K562 (cell line): ENCODE results near the gene CASP2. TPM values are rescaled to one million over a fixed set of nuclear protein-coding genes. Genes with fewer than 3 reads are reported as not detected.
A peak's percentile ranks its signal among the peaks of the same experiment; 100 is the strongest.

ENCODE experiments used
- ATAC-seq: fragments of 200-7000 bp; cut with Tn5 transposase; 3 replicates; pipeline ENCODE4 v1.9.1; 2020; ENCODE audit warnings: moderate library complexity
- BruUV-seq: library from RNA; stranded (reverse); fragments of 400-500 nt; replicated peaks from 2 replicates; lab custom pipeline; 2021; lab: Mats Ljungman, UMichigan
- CTCF ChIA-PET: fragments of 300-600 bp; formaldehyde crosslinking; extraction: SDS; loops from one replicate; lab custom pipeline; 2021; ENCODE audit warnings: low intra/inter-chr PET ratio; lab: Yijun Ruan, JAX
- POLR2A ChIA-PET: fragments of 300-600, 350-650 bp; sonication (Branson Sonifier 250); formaldehyde crosslinking; extraction: SDS; loops from one replicate; lab custom pipeline; 2021; ENCODE audit warnings: antibody characterized with exemption, inconsistent platforms; lab: Yijun Ruan, JAX
- DNase-seq, 4 experiments: peaks; one replicate each; pipeline versions ENCODE4 v3.0.0 to v3.0.0-alpha.2; 2011 to 2018; ENCODE audit warnings: low spot score in 3 of 4, mixed read lengths in 3 of 4; ENCODE audit errors: extremely low read depth in 1 of 4
- FAIRE-seq: peaks from 2 replicates; lab custom pipeline; 2011; peaks lifted over from hg19 to GRCh38; lab: Jason Lieb, UNC
- H2AFZ ChIP-seq: 2 replicates; pipeline ENCODE4 v1.6.0; 2011; ENCODE audit warnings: low read depth, low read length, control low read depth, inconsistent platforms
- H3K27ac ChIP-seq: fragments of 200-600 bp; 3 replicates; pipeline ENCODE4 v1.8.0; 2011; ENCODE audit warnings: low read depth, mild to moderate bottlenecking, control low read depth, inconsistent platforms, low read length, moderate library complexity, mixed read lengths; ENCODE audit errors: extremely low read depth
- H3K27me3 ChIP-seq, 2 experiments: fragments of 300-600 bp in 1 of 2; 2 replicates in 1 of 2; 3 replicates in 1 of 2; pipeline versions ENCODE4 v1.6.0 to v1.8.0; 2011; ENCODE audit warnings: inconsistent platforms in 2 of 2, low read length in 2 of 2, mild to moderate bottlenecking in 1 of 2, mixed read lengths in 1 of 2, moderate library complexity in 1 of 2; ENCODE audit not compliant: control insufficient read depth in 2 of 2, insufficient read depth in 2 of 2
- H3K36me3 ChIP-seq: fragments of 300-600 bp; 3 replicates; pipeline ENCODE4 v1.8.0; 2011; ENCODE audit warnings: mild to moderate bottlenecking, low read length, inconsistent platforms; ENCODE audit not compliant: control insufficient read depth, insufficient read depth
- H3K4me1 ChIP-seq, 2 experiments: fragments of 200-600 bp in 1 of 2; replicated peaks in 1 of 2; 2 replicates in 1 of 2; 3 replicates in 1 of 2; pipeline versions ENCODE4 v1.5.1 to v1.8.0; 2011; ENCODE audit warnings: inconsistent platforms in 2 of 2, low read length in 2 of 2, mild to moderate bottlenecking in 1 of 2, mixed read lengths in 1 of 2, moderate library complexity in 1 of 2; ENCODE audit not compliant: control insufficient read depth in 2 of 2, insufficient read depth in 2 of 2
- H3K4me2 ChIP-seq: 2 replicates; pipeline ENCODE4 v1.6.1; 2011; ENCODE audit warnings: low read length, control low read depth, inconsistent platforms, mixed read lengths; ENCODE audit not compliant: insufficient read depth
- H3K4me3 ChIP-seq: fragments of 200-600 bp; sonication (generic), shearing (Covaris generic); 2 replicates; pipeline ENCODE4 v1.5.1; 2016; ENCODE audit warnings: control low read depth, inconsistent platforms
- H3K79me2 ChIP-seq: fragments of 200-600 bp; 3 replicates; pipeline ENCODE4 v1.8.0; 2011; ENCODE audit warnings: low read length, inconsistent platforms; ENCODE audit not compliant: control insufficient read depth, insufficient read depth
- H3K9ac ChIP-seq, 2 experiments: 2 replicates each; pipeline versions ENCODE4 v1.6.0 to v1.6.1; 2011; ENCODE audit warnings: low read depth in 2 of 2, low read length in 2 of 2, control low read depth in 1 of 2, inconsistent platforms in 1 of 2, mild to moderate bottlenecking in 1 of 2, mixed read lengths in 1 of 2; ENCODE audit not compliant: insufficient read depth in 1 of 2
- H3K9me1 ChIP-seq: one replicate; pipeline ENCODE4 v1.6.0; 2011; ENCODE audit warnings: inconsistent platforms, mild to moderate bottlenecking, low read length, moderate library complexity; ENCODE audit not compliant: control insufficient read depth, insufficient read depth
- H3K9me3 ChIP-seq: replicated peaks from 2 replicates; pipeline ENCODE4 v1.5.1; 2011; ENCODE audit warnings: low read depth, low read length, inconsistent platforms; ENCODE audit not compliant: control insufficient read depth, insufficient read depth
- H4K20me1 ChIP-seq: replicated peaks from 2 replicates; pipeline ENCODE4 v1.6.1; 2011; ENCODE audit warnings: low read length, inconsistent platforms, mixed read lengths; ENCODE audit not compliant: control insufficient read depth, insufficient read depth
- ATF7 ChIP-seq: fragments of 450-650 bp; IDR thresholded peaks from 2 replicates; pipeline ENCODE4 v1.7.1; 2014; ENCODE audit warnings: mild to moderate bottlenecking, moderate library complexity
- OTX1 ChIP-seq: fragments of 450-650 bp; formaldehyde crosslinking; IDR thresholded peaks from 2 replicates; pipeline ENCODE4 v1.4.0; 2022; ENCODE audit warnings: mild to moderate bottlenecking
- RAD21 ChIP-seq, 2 experiments: fragments of 250-450 bp in 1 of 2; fragments of 450-650 bp in 1 of 2; sonication (Bioruptor Pico) in 1 of 2; formaldehyde crosslinking in 1 of 2; IDR thresholded peaks in 1 of 2; conservative IDR thresholded peaks in 1 of 2; 2 replicates each; pipeline versions ENCODE4 v1.4.0 to v1.8.0; 2020 to 2022; ENCODE audit warnings: mild to moderate bottlenecking in 2 of 2, moderate library complexity in 1 of 2
- ZC3H11A ChIP-seq: IDR thresholded peaks from 2 replicates; pipeline ENCODE4 v1.6.1; 2012; ENCODE audit warnings: low read depth, low read length, improper control_type of control experiment
- WGBS: fragments of 100-300 bp; shearing (Covaris generic); methylation state at CpG from one replicate; pipeline ENCODE4 v1.1.6; 2016; ENCODE audit warnings: low coverage, mixed read lengths; ENCODE audit not compliant: insufficient coverage; ENCODE audit errors: missing lambda C conversion rate; 5-methylcytosine and 5-hydroxymethylcytosine counted together
- in situ Hi-C: fragments of 300-500 bp; cut with MboI; formaldehyde crosslinking; loops from 4 replicates; pipeline ENCODE4 v1.15.0; 2018; ENCODE audit warnings: inconsistent platforms, mixed read lengths
- intact Hi-C: fragments of 100-400 bp; cut with micrococcal nuclease; formaldehyde crosslinking; loops from 2 replicates; pipeline ENCODE4 v1.14.2; 2022
- polyA plus RNA-seq, 8 experiments: library from polyadenylated mRNA; depleted of rRNA in 4 of 8; stranded (reverse) in 5 of 8; unstranded in 3 of 8; fragments of >200 nt; fragmentation: Nextera tagmentation in 2 of 8; fragmentation: Illumina TruSeq in 1 of 8; extraction: Ambion mirVana in 2 of 8; extraction: Trizol in 1 of 8; gene quantifications; 2 replicates each; pipeline versions ENCODE4 v1.2.1 to v1.2.3, GENCODE V29; 2011 to 2014; ENCODE audit warnings: inconsistent platforms in 1 of 8, missing spikeins in 1 of 8
- total RNA-seq, 7 experiments: library from RNA; depleted of rRNA in 6 of 7; stranded (reverse); fragments of >200 nt in 6 of 7; fragmentation: Illumina TruSeq in 2 of 7; extraction: Trizol in 2 of 7; gene quantifications; 2 replicates each; pipeline versions ENCODE4 v1.2.1 to v1.2.3, GENCODE V29; 2011 to 2021; ENCODE audit warnings: low replicate concordance in 1 of 7
- TF ChIP-seq, protein P1 (sequence below): fragments of 250-450 bp; sonication (Bioruptor Pico); IDR thresholded peaks from 2 replicates; pipeline ENCODE4 v1.8.0; 2021; ENCODE audit warnings: mild to moderate bottlenecking, moderate library complexity
- TF ChIP-seq, protein P2 (sequence below): fragments of 250-450 bp; sonication (Bioruptor Pico); IDR thresholded peaks from 2 replicates; pipeline ENCODE4 v1.8.0; 2021; ENCODE audit warnings: moderate library complexity, mild to moderate bottlenecking, inconsistent platforms
- TF ChIP-seq, protein P3 (sequence below), 2 experiments: IDR thresholded peaks; 2 replicates each; pipeline ENCODE4 v1.6.1; 2011; ENCODE audit warnings: borderline replicate concordance in 1 of 2, control low read depth in 1 of 2, low read depth in 1 of 2, low read length in 1 of 2, mild to moderate bottlenecking in 1 of 2, mixed read lengths in 1 of 2, moderate library complexity in 1 of 2; ENCODE audit not compliant: insufficient read depth in 1 of 2, insufficient read length in 1 of 2, poor library complexity in 1 of 2, severe bottlenecking in 1 of 2; ENCODE audit errors: extremely low read depth in 1 of 2
- TF ChIP-seq, protein P4 (sequence below): fragments of 450-650 bp; IDR thresholded peaks from 2 replicates; pipeline ENCODE4 v1.6.1; 2016
- TF ChIP-seq, protein P5 (sequence below), 3 experiments: fragments of 200-800 bp in 1 of 3; sonication (Bioruptor generic) in 1 of 3; sonication (generic) in 1 of 3; formaldehyde crosslinking in 1 of 3; IDR thresholded peaks; 2 replicates each; pipeline versions ENCODE4 v1.6.1 to v1.8.0; 2016 to 2022; ENCODE audit warnings: mild to moderate bottlenecking in 2 of 3, missing compliant biosample characterization in 2 of 3, missing genetic modification characterization in 2 of 3, missing genetic modification reagents in 1 of 3

The CASP2 gene
- total and polyA plus RNA-seq, 9 of the 15 experiments (the other 6 are each of a cell fraction or from before 2014, with no cell fraction given): 18.8 to 64.9 (median 24.1) TPM

DNA sequence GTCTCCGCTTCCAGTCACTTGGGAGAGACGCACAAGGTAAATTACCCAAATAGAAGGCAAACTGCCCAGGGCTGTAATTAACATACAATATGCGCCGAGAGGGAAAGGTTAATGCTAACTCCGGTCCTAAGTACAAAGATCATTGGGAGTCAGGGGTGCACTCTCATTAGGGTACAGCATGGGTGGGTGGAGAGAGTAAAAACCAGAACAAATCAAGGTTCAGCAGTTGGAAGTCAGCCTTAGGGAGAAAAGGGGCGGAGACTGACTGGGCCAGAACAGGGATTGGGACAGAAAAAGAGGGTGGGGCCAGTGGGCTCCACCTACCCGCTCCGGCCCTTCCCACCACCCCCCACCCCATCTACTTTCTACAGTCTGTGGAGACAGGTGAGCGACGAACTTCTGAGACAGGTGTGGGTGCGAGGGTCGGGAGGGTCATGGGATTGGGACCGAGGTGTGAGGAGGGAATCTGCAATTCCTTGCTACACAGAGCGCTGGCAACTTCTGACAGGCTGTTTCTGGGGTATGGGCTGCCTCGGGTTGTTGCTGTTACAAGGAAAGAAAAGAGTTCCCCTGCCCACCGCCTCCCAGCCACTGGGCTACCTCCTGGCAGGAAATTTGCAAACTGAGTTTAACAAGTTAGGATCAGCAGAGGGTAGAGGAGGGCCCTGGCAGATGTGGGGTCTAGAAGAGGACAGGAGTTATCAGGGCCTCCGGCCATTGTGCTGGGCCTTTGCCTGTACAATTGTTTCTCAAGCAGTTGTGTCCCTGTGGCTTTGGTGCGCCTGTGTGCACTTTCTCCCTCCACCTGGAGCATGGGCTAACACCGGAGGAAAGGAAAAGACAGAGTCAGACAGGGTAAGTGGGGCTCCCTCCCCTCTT lies 3.3 kb upstream of the CASP2 start, which contains the start of gene TMEM139:
Gene TMEM139 (plus strand): TSS at position 368 of the 879 bp plus-strand sequence. CDS start 1,000 bp downstream, outside the sequence.
- Histone ChIP-seq H3K27ac (no peak within 1 kb of the TSS), H3K9me3 (peaks cover 7% of the 10 kb centered on the region), H3K27me3 (no peaks in the 10 kb centered on the region), H3K4me2 (peak within 1 kb of the TSS; percentile 47), H3K4me1 (peaks cover 20 to 22% of the 10 kb centered on the region in 2 experiments; a peak in 4 of 5 replicates), H3K36me3 (peaks cover 6% of the 10 kb centered on the region; the same call in 1 of the 3 replicates), H3K9ac (peak within 1 kb of the TSS in 1 of 2 experiments; percentile 38; a peak in 1 of 4 replicates), H3K9me1 (no peaks in the 10 kb centered on the region), H2AFZ (peak within 1 kb of the TSS; percentile 82), H3K79me2 (peaks cover 17% of the 10 kb centered on the region), H4K20me1 (no peaks in the 10 kb centered on the region; the same call in 1 of the 2 replicates), H3K4me3 (no peak within 1 kb of the TSS)
- ChIA-PET CTCF (no interaction called here), POLR2A (interaction anchor here (0.6 kb wide), 1 partner anchor 142 kb away, joined by 3 read pairs; no protein-coding TSS in a partner anchor)
- TF ChIP-seq ZC3H11A (0 out of 2 replicates have a peak, but pooled peaks have one; percentile 26), RAD21 (CRISPR knock-in tag; conservative IDR thresholded peaks at IDR 0.05 in 1 of 2, IDR thresholded peaks at IDR 0.05 in 1 of 2) (no peak), OTX1 (CRISPR knock-in tag) (no peak), ATF7 (0 out of 2 replicates have a peak, but pooled peaks have one; percentile 13)
- TF ChIP-seq, protein P1, sequence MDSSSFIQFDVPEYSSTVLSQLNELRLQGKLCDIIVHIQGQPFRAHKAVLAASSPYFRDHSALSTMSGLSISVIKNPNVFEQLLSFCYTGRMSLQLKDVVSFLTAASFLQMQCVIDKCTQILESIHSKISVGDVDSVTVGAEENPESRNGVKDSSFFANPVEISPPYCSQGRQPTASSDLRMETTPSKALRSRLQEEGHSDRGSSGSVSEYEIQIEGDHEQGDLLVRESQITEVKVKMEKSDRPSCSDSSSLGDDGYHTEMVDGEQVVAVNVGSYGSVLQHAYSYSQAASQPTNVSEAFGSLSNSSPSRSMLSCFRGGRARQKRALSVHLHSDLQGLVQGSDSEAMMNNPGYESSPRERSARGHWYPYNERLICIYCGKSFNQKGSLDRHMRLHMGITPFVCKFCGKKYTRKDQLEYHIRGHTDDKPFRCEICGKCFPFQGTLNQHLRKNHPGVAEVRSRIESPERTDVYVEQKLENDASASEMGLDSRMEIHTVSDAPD (CRISPR knock-in tag): no peak
- TF ChIP-seq, protein P2, sequence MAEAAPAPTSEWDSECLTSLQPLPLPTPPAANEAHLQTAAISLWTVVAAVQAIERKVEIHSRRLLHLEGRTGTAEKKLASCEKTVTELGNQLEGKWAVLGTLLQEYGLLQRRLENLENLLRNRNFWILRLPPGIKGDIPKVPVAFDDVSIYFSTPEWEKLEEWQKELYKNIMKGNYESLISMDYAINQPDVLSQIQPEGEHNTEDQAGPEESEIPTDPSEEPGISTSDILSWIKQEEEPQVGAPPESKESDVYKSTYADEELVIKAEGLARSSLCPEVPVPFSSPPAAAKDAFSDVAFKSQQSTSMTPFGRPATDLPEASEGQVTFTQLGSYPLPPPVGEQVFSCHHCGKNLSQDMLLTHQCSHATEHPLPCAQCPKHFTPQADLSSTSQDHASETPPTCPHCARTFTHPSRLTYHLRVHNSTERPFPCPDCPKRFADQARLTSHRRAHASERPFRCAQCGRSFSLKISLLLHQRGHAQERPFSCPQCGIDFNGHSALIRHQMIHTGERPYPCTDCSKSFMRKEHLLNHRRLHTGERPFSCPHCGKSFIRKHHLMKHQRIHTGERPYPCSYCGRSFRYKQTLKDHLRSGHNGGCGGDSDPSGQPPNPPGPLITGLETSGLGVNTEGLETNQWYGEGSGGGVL: no peak
- TF ChIP-seq, protein P3, sequence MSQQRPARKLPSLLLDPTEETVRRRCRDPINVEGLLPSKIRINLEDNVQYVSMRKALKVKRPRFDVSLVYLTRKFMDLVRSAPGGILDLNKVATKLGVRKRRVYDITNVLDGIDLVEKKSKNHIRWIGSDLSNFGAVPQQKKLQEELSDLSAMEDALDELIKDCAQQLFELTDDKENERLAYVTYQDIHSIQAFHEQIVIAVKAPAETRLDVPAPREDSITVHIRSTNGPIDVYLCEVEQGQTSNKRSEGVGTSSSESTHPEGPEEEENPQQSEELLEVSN (IDR thresholded peaks at IDR 0.05; ENCODE audit: borderline replicate concordance in 1 of 2, extremely low read depth in 1 of 2, insufficient read depth in 1 of 2, insufficient read length in 1 of 2, low read depth in 1 of 2, low read length in 1 of 2, poor library complexity in 1 of 2, severe bottlenecking in 1 of 2): peak in 1 of 2 experiments; percentile 12
- TF ChIP-seq, protein P4, sequence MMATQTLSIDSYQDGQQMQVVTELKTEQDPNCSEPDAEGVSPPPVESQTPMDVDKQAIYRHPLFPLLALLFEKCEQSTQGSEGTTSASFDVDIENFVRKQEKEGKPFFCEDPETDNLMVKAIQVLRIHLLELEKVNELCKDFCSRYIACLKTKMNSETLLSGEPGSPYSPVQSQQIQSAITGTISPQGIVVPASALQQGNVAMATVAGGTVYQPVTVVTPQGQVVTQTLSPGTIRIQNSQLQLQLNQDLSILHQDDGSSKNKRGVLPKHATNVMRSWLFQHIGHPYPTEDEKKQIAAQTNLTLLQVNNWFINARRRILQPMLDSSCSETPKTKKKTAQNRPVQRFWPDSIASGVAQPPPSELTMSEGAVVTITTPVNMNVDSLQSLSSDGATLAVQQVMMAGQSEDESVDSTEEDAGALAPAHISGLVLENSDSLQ: peak; percentile 26; the same call in 1 of the 2 replicates
- TF ChIP-seq, protein P5, sequence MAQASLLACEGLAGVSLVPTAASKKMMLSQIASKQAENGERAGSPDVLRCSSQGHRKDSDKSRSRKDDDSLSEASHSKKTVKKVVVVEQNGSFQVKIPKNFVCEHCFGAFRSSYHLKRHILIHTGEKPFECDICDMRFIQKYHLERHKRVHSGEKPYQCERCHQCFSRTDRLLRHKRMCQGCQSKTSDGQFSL (CRISPR knock-in tag; IDR thresholded peaks at IDR 0.05): 0 out of 2 replicates have a peak, but pooled peaks have one; percentile 48
- TF ChIP-seq, protein P5 (tag; IDR thresholded peaks at IDR 0.05): peak in 1 of 2 experiments; percentile 28; a peak in 1 of 4 replicates
- BruUV-seq: no TSS peak
- no peak for FAIRE-seq
- in situ Hi-C loops: no loop called here
- DNase-seq: peak; percentile 74 to 80 (median 74)
- intact Hi-C loops: no loop called here
- peak; percentile 60 for ATAC-seq
- 56% methylated on average over 19 of the region's 19 CpGs for WGBS
